HCT116 (cell line): Measurements from ENCODE around the gene PAK1. TPM values are rescaled to one million over a fixed set of nuclear protein-coding genes. Genes with fewer than 3 reads are reported as not detected.
"Not testable (repeated sequence)": the region's sequence is repeated elsewhere in the genome, so short reads cannot be mapped to it uniquely, and the experiment has no call there.

Experiments
- ATAC-seq: fragments of 200-7000 bp; cut with Tn5 transposase; 2 replicates; pipeline ENCODE4 v1.9.1; 2020; ENCODE audit warnings: mild to moderate bottlenecking, moderate library complexity
- BruUV-seq: library from RNA; stranded (reverse); fragments of 400-500 nt; replicated peaks from 2 replicates; lab custom pipeline; 2021; lab: Mats Ljungman, UMichigan
- CTCF ChIA-PET: fragments of 300-600 bp; sonication (Branson Sonifier 250); formaldehyde crosslinking; loops from one replicate; lab custom pipeline; 2021; ENCODE audit warnings: antibody characterized with exemption; lab: Charles Lee
- POLR2A ChIA-PET: fragments of 300-600, 350-600 bp; sonication (Branson Sonifier 250); formaldehyde crosslinking; loops from one replicate; lab custom pipeline; 2021; ENCODE audit warnings: antibody characterized with exemption; lab: Charles Lee
- RAD21 ChIA-PET, 2 experiments: fragments of 300-600 bp; sonication (Branson Sonifier 250); formaldehyde crosslinking; loops; one replicate each; lab custom pipeline; 2023; ENCODE audit warnings: low total read pairs in 2 of 2; ENCODE audit not compliant: uncharacterized antibody in 2 of 2, unreplicated experiment in 2 of 2, low non-redundant PET in 1 of 2; lab: Charles Lee
- DNase-seq: peaks from one replicate; pipeline ENCODE4 v3.0.0-alpha.2; 2010; ENCODE audit warnings: low read depth, low spot score
- H2AFZ ChIP-seq: fragments of 200-600 bp; shearing (Covaris generic), sonication (generic); 2 replicates; pipeline ENCODE4 v1.6.1; 2017; ENCODE audit warnings: low read depth, mixed run types, mixed read lengths, antibody characterized with exemption, low read length; ENCODE audit not compliant: poor library complexity, severe bottlenecking
- H3K27ac ChIP-seq: 2 replicates; pipeline ENCODE4 v1.5.1; 2012; ENCODE audit warnings: low read depth, low read length
- H3K27me3 ChIP-seq: fragments of 200-600 bp; sonication (generic); 2 replicates; pipeline ENCODE4 v1.6.1; 2016; ENCODE audit warnings: mixed run types, low read length, mixed read lengths; ENCODE audit not compliant: insufficient read depth
- H3K36me3 ChIP-seq, 2 experiments: fragments of 200-500 bp in 1 of 2; fragments of 200-600 bp in 1 of 2; sonication (Bioruptor generic) in 1 of 2; sonication (generic) in 1 of 2; 2 replicates each; pipeline versions ENCODE4 v1.5.1 to v1.6.1; 2014 to 2016; ENCODE audit warnings: low read length in 2 of 2, inconsistent platforms in 1 of 2, mixed read lengths in 1 of 2, mixed run types in 1 of 2; ENCODE audit not compliant: insufficient read depth in 2 of 2, control insufficient read depth in 1 of 2
- H3K4me1 ChIP-seq, 2 experiments: fragments of 200-600 bp in 1 of 2; sonication (generic) in 1 of 2; 2 replicates each; pipeline versions ENCODE4 v1.5.1 to v1.6.1; 2012 to 2017; ENCODE audit warnings: low read length in 2 of 2, inconsistent platforms in 1 of 2, mild to moderate bottlenecking in 1 of 2, mixed read lengths in 1 of 2, mixed run types in 1 of 2, moderate library complexity in 1 of 2; ENCODE audit not compliant: insufficient read depth in 2 of 2, control insufficient read depth in 1 of 2
- H3K4me2 ChIP-seq: fragments of 200-600 bp; sonication (generic); 2 replicates; pipeline ENCODE4 v1.6.1; 2017; ENCODE audit warnings: mixed run types, low read length, mixed read lengths
- H3K4me3 ChIP-seq, 2 experiments: fragments of 200-600 bp in 1 of 2; sonication (generic) in 1 of 2; replicated peaks in 1 of 2; 2 replicates each; pipeline ENCODE4 v1.5.1; 2011 to 2016; ENCODE audit warnings: low read length in 2 of 2, control low read depth in 1 of 2, low read depth in 1 of 2, mild to moderate bottlenecking in 1 of 2, mixed read lengths in 1 of 2, mixed run types in 1 of 2
- H3K79me2 ChIP-seq: fragments of 200-600 bp; sonication (generic); 2 replicates; pipeline ENCODE4 v1.6.1; 2017; ENCODE audit warnings: mild to moderate bottlenecking, mixed run types, low read length, moderate library complexity, mixed read lengths; ENCODE audit not compliant: insufficient read depth
- H3K9ac ChIP-seq: fragments of 200-600 bp; sonication (generic); 2 replicates; pipeline ENCODE4 v1.6.1; 2016; ENCODE audit warnings: low read length, mixed read lengths
- H3K9me2 ChIP-seq: fragments of 200-600 bp; sonication (generic), shearing (Covaris generic); 2 replicates; pipeline ENCODE4 v1.6.1; 2017; ENCODE audit warnings: mixed run types, mild to moderate bottlenecking, moderate library complexity; ENCODE audit not compliant: insufficient read depth
- H3K9me3 ChIP-seq, 2 experiments: fragments of 200-500 bp in 1 of 2; fragments of 200-600 bp in 1 of 2; sonication (Bioruptor generic) in 1 of 2; sonication (generic) in 1 of 2; 2 replicates each; pipeline ENCODE4 v1.6.1; 2014 to 2017; ENCODE audit warnings: low read length in 2 of 2, mixed read lengths in 2 of 2, inconsistent platforms in 1 of 2, low read depth in 1 of 2, mild to moderate bottlenecking in 1 of 2, mixed run types in 1 of 2, moderate library complexity in 1 of 2; ENCODE audit not compliant: control insufficient read depth in 1 of 2, insufficient read depth in 1 of 2
- H4K20me1 ChIP-seq: fragments of 200-600 bp; sonication (generic), shearing (Covaris generic); 2 replicates; pipeline ENCODE4 v1.6.1; 2017; ENCODE audit warnings: mixed run types, mild to moderate bottlenecking, moderate library complexity; ENCODE audit not compliant: insufficient read depth
- EZH2 ChIP-seq: fragments of 200-600 bp; sonication (generic); IDR thresholded peaks from 2 replicates; pipeline ENCODE4 v1.6.1; 2017; ENCODE audit warnings: antibody characterized with exemption, mixed run types
- EZH2phosphoT487 ChIP-seq: fragments of 200-600 bp; IDR thresholded peaks from 2 replicates; pipeline ENCODE4 v1.6.1; 2018; ENCODE audit warnings: antibody characterized with exemption, borderline replicate concordance
- JUND ChIP-seq: IDR thresholded peaks from 2 replicates; pipeline ENCODE4 v1.6.1; 2012
- POLR2A ChIP-seq: IDR thresholded peaks from 2 replicates; pipeline ENCODE4 v1.7.0; 2011; ENCODE audit warnings: borderline replicate concordance; ENCODE audit not compliant: insufficient read depth, insufficient read length; ENCODE audit errors: extremely low read depth
- RAD21 ChIP-seq: IDR thresholded peaks from 2 replicates; pipeline ENCODE4 v1.6.1; 2012; ENCODE audit warnings: low read depth, mild to moderate bottlenecking
- TCF7L2 ChIP-seq: IDR thresholded peaks from 2 replicates; pipeline ENCODE4 v1.7.0; 2011; ENCODE audit warnings: borderline replicate concordance, inconsistent platforms; ENCODE audit not compliant: insufficient read depth, insufficient read length; ENCODE audit errors: extremely low read depth
- intact Hi-C: fragments of 100-400 bp; cut with micrococcal nuclease; formaldehyde crosslinking; loops from 2 replicates; pipeline ENCODE4 v1.10.0; 2022
- total RNA-seq: library from RNA; stranded (reverse); gene quantifications from one replicate; pipeline ENCODE4 v1.2.1, GENCODE V29; 2021; ENCODE audit not compliant: unreplicated experiment
- TF ChIP-seq, protein P1 (sequence below): IDR thresholded peaks from 2 replicates; pipeline ENCODE4 v1.6.1; 2011; ENCODE audit warnings: mild to moderate bottlenecking, low read length, moderate library complexity; ENCODE audit not compliant: insufficient replicate concordance; ENCODE audit errors: extremely low read depth

PAK1 gene
- total RNA-seq, 1 experiment from 2014 or later: 56.1 TPM

DNA sequence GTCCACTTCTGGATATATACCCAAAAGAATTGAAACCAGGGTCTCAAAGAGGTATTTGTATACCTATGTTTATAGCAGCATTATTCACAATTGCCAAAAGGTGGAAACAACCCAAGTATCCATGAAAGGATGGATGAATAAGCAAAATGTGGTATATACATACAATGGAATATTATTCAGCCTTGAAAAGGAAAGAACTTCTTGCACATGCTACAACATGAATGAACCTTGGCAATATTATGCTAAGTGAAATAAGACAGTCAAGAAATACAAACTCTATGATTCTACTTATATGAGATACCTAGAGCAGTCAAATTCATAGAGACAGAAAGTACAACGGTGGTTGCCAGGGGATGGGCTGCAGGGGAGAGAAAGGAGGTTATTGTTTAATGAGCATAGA lies 21.6 kb upstream of the PAK1 start (continued):
- TF ChIP-seq, protein P1, sequence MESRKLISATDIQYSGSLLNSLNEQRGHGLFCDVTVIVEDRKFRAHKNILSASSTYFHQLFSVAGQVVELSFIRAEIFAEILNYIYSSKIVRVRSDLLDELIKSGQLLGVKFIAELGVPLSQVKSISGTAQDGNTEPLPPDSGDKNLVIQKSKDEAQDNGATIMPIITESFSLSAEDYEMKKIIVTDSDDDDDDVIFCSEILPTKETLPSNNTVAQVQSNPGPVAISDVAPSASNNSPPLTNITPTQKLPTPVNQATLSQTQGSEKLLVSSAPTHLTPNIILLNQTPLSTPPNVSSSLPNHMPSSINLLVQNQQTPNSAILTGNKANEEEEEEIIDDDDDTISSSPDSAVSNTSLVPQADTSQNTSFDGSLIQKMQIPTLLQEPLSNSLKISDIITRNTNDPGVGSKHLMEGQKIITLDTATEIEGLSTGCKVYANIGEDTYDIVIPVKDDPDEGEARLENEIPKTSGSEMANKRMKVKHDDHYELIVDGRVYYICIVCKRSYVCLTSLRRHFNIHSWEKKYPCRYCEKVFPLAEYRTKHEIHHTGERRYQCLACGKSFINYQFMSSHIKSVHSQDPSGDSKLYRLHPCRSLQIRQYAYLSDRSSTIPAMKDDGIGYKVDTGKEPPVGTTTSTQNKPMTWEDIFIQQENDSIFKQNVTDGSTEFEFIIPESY: no peak
- TF ChIP-seq TCF7L2: no peak
- no peak for TF ChIP-seq EZH2phosphoT487
- TF ChIP-seq EZH2: no peak
- no peak for TF ChIP-seq RAD21
- no peak for TF ChIP-seq JUND
- no peak for TF ChIP-seq POLR2A
- TF ChIP-seq, all 23 proteins: peak for 0

DNA sequence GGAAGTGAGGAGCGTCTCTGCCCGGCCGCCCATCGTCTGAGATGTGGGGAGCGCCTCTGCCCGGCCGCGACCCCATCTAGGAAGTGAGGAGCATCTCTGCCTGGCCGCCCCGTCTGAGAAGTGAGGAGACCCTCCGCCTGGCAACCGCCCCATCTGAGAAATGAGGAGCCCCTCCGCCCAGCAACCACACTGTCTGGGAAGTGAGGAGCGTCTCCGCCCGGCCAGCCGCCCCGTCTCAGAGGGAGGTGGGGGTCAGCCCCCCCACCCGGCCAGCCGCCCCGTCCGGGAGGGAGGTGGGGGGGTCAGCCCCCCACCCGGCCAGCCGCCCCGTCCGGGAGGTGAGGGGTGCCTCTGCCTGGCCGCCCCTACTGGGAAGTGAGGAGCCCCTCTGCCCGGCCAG lies 16.1 kb upstream of the PAK1 start:
- H3K9me2 ChIP-seq, H3K27ac ChIP-seq, H2AFZ ChIP-seq, H3K36me3 ChIP-seq, RAD21 ChIA-PET, H3K9ac ChIP-seq, ATAC-seq, H3K79me2 ChIP-seq, H3K9me3 ChIP-seq, H3K4me1 ChIP-seq, POLR2A ChIA-PET, CTCF ChIA-PET, H3K27me3 ChIP-seq, H3K4me2 ChIP-seq, H4K20me1 ChIP-seq, intact Hi-C loops, DNase-seq, H3K4me3 ChIP-seq, BruUV-seq: not testable (repeated sequence)
